Panc1 (cell line): ENCODE results near the gene RNASE12.

ENCODE experiments used
- POLR2AphosphoS5 ChIP-seq: IDR thresholded peaks from 2 replicates; pipeline ENCODE4 v1.6.1; 2012; ENCODE audit warnings: mild to moderate bottlenecking, low read depth, low read length, moderate library complexity
- TCF7L2 ChIP-seq: IDR thresholded peaks from 2 replicates; pipeline ENCODE4 v1.6.1; 2011; ENCODE audit warnings: mild to moderate bottlenecking, low read depth, low read length, inconsistent platforms
- TF ChIP-seq, protein P1 (sequence below): fragments of 450-650 bp; IDR thresholded peaks from 2 replicates; pipeline ENCODE4 v1.5.1; 2017; ENCODE audit warnings: mild to moderate bottlenecking

DNA sequence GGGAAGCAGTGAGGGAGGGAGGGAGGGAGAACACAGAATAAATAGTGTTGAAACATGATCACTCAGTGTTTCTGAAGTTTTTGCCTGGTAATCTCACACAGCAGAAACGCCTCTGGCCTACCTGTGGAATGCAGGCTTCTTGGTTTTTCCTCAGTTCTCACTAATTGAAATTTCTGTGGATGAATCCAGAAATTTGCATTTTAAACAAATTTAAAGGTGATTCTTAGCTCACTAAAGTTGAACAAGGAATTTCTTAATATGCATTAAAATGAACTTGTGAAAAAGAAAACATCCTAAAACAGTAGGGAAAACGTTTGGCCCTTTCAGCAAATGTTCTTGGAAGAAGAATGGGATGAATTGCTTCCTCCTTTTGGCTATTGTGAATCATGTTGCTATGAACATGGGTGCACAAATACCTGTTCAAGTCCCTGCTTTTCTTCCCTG, 31.7 kb downstream of the RNASE12 start:
- no peak for TF ChIP-seq POLR2AphosphoS5
- TF ChIP-seq, protein P1, sequence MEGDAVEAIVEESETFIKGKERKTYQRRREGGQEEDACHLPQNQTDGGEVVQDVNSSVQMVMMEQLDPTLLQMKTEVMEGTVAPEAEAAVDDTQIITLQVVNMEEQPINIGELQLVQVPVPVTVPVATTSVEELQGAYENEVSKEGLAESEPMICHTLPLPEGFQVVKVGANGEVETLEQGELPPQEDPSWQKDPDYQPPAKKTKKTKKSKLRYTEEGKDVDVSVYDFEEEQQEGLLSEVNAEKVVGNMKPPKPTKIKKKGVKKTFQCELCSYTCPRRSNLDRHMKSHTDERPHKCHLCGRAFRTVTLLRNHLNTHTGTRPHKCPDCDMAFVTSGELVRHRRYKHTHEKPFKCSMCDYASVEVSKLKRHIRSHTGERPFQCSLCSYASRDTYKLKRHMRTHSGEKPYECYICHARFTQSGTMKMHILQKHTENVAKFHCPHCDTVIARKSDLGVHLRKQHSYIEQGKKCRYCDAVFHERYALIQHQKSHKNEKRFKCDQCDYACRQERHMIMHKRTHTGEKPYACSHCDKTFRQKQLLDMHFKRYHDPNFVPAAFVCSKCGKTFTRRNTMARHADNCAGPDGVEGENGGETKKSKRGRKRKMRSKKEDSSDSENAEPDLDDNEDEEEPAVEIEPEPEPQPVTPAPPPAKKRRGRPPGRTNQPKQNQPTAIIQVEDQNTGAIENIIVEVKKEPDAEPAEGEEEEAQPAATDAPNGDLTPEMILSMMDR, result no peak
- no peak for TF ChIP-seq TCF7L2
